Ectodermal cell (in vitro differentiated cells): ENCODE measurements around the gene NR2F1-AS1.

ENCODE experiments used
- H3K27ac ChIP-seq: 2 replicates; pipeline ENCODE4 v1.7.0; 2013; ENCODE audit warnings: mild to moderate bottlenecking, low read depth, low read length; ENCODE audit not compliant: insufficient read depth, poor library complexity, severe bottlenecking
- H3K27me3 ChIP-seq: 2 replicates; pipeline ENCODE4 v1.7.0; 2013; ENCODE audit warnings: mild to moderate bottlenecking, low read length; ENCODE audit not compliant: insufficient read depth, control insufficient read depth, poor library complexity, severe bottlenecking
- H3K36me3 ChIP-seq: one replicate; pipeline ENCODE4 v1.7.0; 2013; ENCODE audit warnings: low read length; ENCODE audit not compliant: control insufficient read depth, insufficient read depth
- H3K4me1 ChIP-seq: one replicate; pipeline ENCODE4 v1.7.0; 2013; ENCODE audit warnings: low read length; ENCODE audit not compliant: control insufficient read depth, insufficient read depth
- H3K4me3 ChIP-seq: 2 replicates; pipeline ENCODE4 v1.7.0; 2013; ENCODE audit warnings: low read depth, low read length, control low read depth; ENCODE audit not compliant: insufficient read depth
- H3K9me3 ChIP-seq: 2 replicates; pipeline ENCODE4 v1.7.0; 2013; ENCODE audit warnings: mild to moderate bottlenecking, low read length, moderate library complexity; ENCODE audit not compliant: control insufficient read depth
- WGBS, 2 experiments: methylation state at CpG; one replicate each; pipeline ENCODE4 v1.1.7; 2013; ENCODE audit warnings: missing lambda C conversion rate in 2 of 2; 5-methylcytosine and 5-hydroxymethylcytosine counted together

The NR2F1-AS1 gene

GRCh38 chr5:93409691-93410090, 171.3 kb downstream of the NR2F1-AS1 start:
- H3K27me3 ChIP-seq, result no peaks in the 10 kb centered on the region
- peaks cover 13% of the 10 kb centered on the region for H3K4me1 ChIP-seq
- H3K4me3 ChIP-seq, result no peak overlapping the region
- H3K27ac ChIP-seq, result no peak overlapping the region
- H3K36me3 ChIP-seq, result no peaks in the 10 kb centered on the region
- H3K9me3 ChIP-seq, result no peaks in the 10 kb centered on the region

DNA sequence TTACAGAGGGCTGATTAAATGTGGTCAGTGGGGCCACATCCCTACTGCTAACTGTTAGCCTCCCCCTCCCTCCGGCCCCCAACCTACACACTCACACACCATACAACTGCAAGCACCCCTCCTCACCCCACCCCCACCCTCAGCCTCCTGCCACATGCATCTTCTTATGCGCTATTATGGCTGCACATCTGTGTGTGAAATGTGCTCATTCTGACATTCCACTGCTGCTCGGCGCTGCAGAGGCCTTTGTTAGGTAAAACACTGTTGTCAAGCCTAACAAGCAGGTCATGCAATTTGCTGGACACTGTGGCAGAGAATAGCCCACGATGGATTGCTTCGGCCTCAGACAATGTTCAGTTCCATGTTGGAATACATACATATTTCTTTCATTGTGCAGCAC, 173.6 kb downstream of the NR2F1-AS1 start:
- Histone ChIP-seq H3K27me3 (no peaks in the 10 kb centered on the region), H3K9me3 (no peaks in the 10 kb centered on the region), H3K4me3 (no peak overlapping the region), H3K27ac (no peak overlapping the region), H3K36me3 (no peaks in the 10 kb centered on the region), H3K4me1 (peaks cover 13% of the 10 kb centered on the region)
- WGBS, 2 experiments, result 51 to 67% methylated on average over 5 to 6 of the region's 6 CpGs

DNA sequence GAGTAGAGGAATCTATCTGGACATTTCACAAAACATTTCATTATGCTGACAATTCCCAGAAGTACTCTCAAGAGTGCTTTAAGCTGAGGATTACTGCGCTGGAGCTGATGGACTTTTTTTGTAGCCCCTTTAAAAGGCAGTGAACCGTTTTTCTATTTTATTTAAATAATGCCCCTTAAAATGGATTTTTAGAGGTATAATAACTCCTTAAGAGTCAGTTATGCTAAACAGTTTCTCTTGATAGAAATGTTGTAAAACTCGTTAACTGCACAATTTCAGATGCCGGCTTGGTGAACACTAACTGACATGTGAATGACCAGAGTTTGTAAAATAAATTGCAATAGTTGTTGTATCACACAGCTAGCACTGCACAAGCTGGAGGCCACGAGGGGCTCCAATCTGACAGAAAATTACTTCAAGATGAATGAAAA, 174.0 kb downstream of the NR2F1-AS1 start:
- no peaks in the 10 kb centered on the region for H3K9me3 ChIP-seq
- 80 to 84% methylated on average over 4 to 5 of the region's 5 CpGs for WGBS, 2 experiments
- H3K27ac ChIP-seq, result peak overlapping the region; percentile 12
- H3K4me1 ChIP-seq, result peaks cover 13% of the 10 kb centered on the region
- no peak overlapping the region for H3K4me3 ChIP-seq
- H3K36me3 ChIP-seq, result no peaks in the 10 kb centered on the region
- no peaks in the 10 kb centered on the region for H3K27me3 ChIP-seq

DNA sequence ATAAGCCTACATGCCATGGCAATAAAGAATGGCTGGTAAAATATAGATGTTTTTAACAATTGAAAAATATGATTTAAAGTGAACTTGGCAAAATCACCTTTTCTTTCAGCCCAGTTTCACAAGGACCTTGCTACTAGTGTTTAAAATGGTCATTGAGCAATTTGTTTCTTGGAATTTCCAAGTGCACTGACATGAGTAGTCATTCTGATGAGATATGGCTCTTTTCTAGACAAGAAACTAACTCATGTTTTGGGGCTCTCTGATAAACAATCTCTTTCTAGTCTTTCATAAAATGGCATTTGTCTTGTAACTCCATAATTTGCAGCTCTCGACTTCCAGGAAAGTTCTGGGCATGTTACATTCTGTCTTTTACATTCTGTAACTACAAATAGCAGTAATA, 176.8 kb downstream of the NR2F1-AS1 start:
- Histone ChIP-seq H3K27me3 (no peaks in the 10 kb centered on the region), H3K27ac (no peak overlapping the region), H3K4me3 (no peak overlapping the region), H3K36me3 (no peaks in the 10 kb centered on the region), H3K4me1 (peaks cover 17% of the 10 kb centered on the region), H3K9me3 (no peaks in the 10 kb centered on the region)
- WGBS, 2 experiments, result 92 to 100% methylated on average over 1 of the region's 1 CpG

- no peak overlapping the region for H3K4me3 ChIP-seq
- peaks cover 17% of the 10 kb centered on the region for H3K4me1 ChIP-seq
- 90 to 100% methylated on average over 2 of the region's 2 CpGs for WGBS, 2 experiments
- H3K27me3 ChIP-seq, result no peaks in the 10 kb centered on the region
- H3K27ac ChIP-seq, result no peak overlapping the region
- H3K9me3 ChIP-seq, result no peaks in the 10 kb centered on the region
- H3K36me3 ChIP-seq, result no peaks in the 10 kb centered on the region
Observed at GRCh38 chr5:93403141-93403928, 177.7 kb downstream of the NR2F1-AS1 start.

- Histone ChIP-seq H3K27me3 (no peaks in the 10 kb centered on the region), H3K9me3 (no peaks in the 10 kb centered on the region), H3K4me3 (no peak overlapping the region), H3K4me1 (peaks cover 9% of the 10 kb centered on the region), H3K27ac (no peak overlapping the region), H3K36me3 (no peaks in the 10 kb centered on the region)
- 94 to 97% methylated on average over 4 of the region's 4 CpGs for WGBS, 2 experiments
Observed at GRCh38 chr5:93402451-93402850, 178.6 kb downstream of the NR2F1-AS1 start.

DNA sequence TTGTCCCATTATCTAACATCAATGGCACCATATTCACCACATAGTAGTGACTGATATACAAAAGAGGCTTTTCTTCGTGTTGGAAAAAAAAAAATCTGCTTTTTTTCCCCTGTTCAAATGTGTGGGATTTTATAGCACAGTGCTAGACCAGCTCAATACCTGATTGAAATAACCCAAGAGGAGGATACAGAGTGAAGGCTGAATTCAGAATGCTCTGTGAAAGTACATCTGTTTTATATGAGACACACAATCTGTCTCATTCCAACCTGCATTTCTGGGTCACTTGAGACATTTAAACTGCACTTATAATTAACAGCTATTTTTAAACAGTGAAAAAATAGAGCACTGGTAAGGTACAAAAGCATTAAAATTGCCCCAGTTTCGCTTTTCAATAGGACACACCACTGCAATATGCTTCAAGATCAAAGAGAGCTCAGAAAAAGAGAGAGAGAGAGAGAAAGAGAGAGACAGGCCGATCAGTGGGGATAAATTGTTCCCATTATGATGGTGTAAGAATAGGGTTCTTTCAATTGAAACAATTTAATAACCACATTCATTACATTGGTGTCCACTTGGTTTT, 179.3 kb downstream of the NR2F1-AS1 start:
- no peaks in the 10 kb centered on the region for H3K36me3 ChIP-seq
- WGBS, 2 experiments, result 88 to 94% methylated on average over 2 to 3 of the region's 3 CpGs

GRCh38 chr5:93399675-93400074, 181.3 kb downstream of the NR2F1-AS1 start:
- Histone ChIP-seq H3K27ac (no peak overlapping the region), H3K4me1 (peaks cover 14% of the 10 kb centered on the region), H3K36me3 (no peaks in the 10 kb centered on the region), H3K27me3 (no peaks in the 10 kb centered on the region), H3K9me3 (no peaks in the 10 kb centered on the region), H3K4me3 (no peak overlapping the region)
- 78% methylated on average over 3 of the region's 3 CpGs for WGBS, 2 experiments

More for the DNA sequence above, 179.3 kb downstream of the NR2F1-AS1 start:
- no peaks in the 10 kb centered on the region for H3K9me3 ChIP-seq
- peaks cover 4% of the 10 kb centered on the region for H3K4me1 ChIP-seq
- H3K27me3 ChIP-seq, result no peaks in the 10 kb centered on the region
- no peak overlapping the region for H3K27ac ChIP-seq
- H3K4me3 ChIP-seq, result no peak overlapping the region

GRCh38 chr5:93395971-93396379, 185.0 kb downstream of the NR2F1-AS1 start:
- no peaks in the 10 kb centered on the region for H3K9me3 ChIP-seq
- H3K27me3 ChIP-seq, result no peaks in the 10 kb centered on the region
- 100% methylated on average over 1 of the region's 1 CpG for WGBS, 2 experiments
- no peak overlapping the region for H3K27ac ChIP-seq
- H3K36me3 ChIP-seq, result no peaks in the 10 kb centered on the region
- H3K4me1 ChIP-seq, result peaks cover 11% of the 10 kb centered on the region
- H3K4me3 ChIP-seq, result no peak overlapping the region

GRCh38 chr5:93395010-93395409, 186.0 kb downstream of the NR2F1-AS1 start:
- no peaks in the 10 kb centered on the region for H3K27me3 ChIP-seq
- H3K4me1 ChIP-seq, result peaks cover 11% of the 10 kb centered on the region
- no peak overlapping the region for H3K4me3 ChIP-seq
- no peaks in the 10 kb centered on the region for H3K9me3 ChIP-seq
- WGBS, 2 experiments, result 90 to 100% methylated on average over 1 of the region's 1 CpG
- H3K27ac ChIP-seq, result no peak overlapping the region
- no peaks in the 10 kb centered on the region for H3K36me3 ChIP-seq
